ENCODE measurements around the gene AMMECR1L.
A peak's percentile ranks its signal among the peaks of the same experiment; 100 is the strongest.
"Not testable (repeated sequence)": the region's sequence is repeated elsewhere in the genome, so short reads cannot be mapped to it uniquely, and the experiment has no call there.

The AMMECR1L gene

DNA sequence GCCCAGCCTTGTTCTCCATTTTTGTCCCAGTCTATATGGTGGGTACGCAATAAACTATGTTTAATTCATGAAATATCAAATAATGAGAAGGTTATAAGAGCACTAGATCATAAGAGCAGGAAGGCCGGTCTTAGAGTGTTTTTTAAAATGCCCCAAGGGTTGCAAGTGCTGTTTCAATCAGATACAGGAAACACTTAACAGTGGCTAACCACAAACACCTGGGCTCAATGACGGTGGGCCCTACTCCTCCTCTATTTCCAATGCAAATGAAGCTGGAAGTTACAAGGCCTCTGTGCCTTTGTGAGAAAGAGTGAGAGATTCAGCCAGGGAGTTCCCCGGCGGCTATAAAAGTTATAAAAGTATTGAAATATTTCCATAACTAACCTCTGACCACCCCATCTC lies 55.9 kb downstream of the AMMECR1L start:
- DNase-seq: peak; percentile 29

DNA sequence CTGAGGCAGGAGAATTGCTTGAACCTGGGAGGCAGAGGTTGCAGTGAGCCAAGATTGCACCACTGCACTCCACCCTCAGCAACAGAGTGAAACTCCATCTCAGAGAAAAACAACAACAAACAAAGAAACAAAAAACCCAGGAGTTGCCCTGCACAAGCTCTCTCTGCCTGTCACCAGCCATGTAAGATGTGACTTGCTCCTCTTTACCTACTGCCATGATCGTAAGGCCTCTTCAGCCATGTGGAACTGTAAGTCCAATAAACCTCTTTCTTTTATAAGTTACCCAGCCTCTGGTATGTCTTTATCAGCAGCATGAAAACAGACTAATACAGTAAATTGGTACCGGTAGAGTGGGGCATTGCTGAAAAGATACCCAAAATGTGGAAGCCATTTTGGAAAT lies 59.0 kb downstream of the AMMECR1L start:
- DNase-seq: not testable (repeated sequence)

DNA sequence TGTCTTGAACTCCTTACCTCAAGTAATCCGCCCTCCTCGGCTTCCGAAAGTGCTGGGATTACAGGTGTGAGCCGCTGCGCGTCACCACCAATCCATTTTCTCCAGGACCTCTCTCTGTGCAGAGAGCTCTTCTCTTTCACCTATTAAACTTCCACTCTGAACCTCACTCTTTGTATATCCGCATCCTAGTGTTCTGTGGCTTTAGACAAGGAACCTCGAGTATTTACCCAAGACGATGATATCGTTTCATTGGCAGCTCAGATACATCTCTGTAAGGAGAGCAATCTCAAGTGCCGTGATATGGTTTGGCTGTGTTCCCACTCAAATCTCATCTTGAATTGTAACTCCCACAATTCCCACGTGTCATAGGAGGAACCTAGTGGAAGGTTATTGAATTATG lies 59.7 kb downstream of the AMMECR1L start:
- no peak for DNase-seq

DNA sequence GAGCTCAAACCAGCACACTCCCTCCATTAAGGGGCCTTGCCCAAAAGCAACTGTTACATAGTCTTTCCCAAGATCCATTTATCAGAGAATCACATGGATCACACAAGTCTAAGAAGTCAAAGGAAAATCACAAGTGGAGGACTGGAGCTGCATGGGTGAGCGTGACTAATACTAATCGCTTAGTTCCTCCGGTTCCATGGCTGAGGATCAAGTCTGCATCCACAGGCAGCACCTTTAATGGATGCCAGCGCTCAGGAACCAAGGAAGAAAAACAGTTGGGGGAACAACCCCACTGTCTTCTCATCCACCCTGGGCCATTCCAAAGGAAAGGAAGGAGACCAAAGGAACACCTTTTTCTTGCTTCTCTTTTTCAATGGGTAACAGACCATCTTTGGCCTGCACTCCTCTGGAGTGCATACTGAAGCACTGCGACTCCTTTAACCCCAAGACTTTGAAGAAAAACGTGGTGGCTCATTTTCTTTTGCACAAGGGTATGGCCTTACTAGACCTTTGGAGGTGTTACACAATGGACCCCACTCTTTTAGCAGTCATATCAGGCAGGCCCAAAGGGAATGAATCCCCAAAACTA lies 65.6 kb downstream of the AMMECR1L start:
- no peak for DNase-seq

DNA sequence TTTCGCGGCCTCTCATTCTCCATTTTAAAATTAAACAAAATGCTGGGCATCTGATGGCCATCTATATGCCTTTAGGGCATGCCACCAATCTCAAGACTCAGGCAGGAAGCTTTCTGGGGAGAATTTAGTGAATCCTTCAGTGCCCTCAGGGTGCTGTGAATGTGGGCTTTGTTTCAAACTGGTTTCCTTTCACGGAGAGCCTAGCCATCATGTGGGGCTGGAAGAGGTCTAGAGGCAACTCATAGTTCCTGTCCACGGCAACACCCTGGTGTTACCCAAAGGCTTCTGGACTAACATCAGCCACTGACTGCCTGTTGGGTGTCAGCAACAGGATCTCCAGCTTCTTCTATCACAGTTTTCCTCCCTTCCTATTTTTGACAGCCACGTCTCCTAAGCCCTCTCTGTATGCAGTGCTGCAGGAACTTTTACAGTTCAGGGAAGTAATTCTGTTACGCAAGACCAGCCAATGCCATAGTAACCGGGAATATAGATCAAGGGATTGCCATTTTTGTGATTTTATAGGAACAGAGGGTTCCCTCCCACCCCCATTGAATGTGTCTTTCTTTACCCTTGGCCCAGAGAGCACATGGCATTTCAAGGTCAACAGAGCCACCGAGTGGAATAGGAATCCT lies 66.8 kb downstream of the AMMECR1L start:
- DNase-seq: no peak

DNA sequence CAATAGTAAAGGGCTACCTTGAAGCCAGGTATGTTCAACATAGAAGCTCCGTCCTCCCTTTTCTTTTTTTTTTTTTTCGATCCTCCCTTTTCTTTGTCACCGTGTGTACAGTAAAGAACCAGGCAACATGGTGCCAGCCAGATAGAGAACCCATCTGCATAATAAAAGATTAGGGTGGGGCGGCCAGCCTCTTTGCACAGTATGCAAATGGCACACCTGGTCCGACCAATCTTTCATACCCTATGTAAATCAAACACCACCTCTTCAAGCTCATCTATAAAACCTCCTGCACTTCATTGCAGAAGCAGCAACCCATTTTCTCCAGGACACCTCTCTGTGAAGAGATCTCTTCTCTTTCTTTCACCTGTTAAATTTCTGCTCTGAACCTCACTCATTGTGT lies 67.5 kb downstream of the AMMECR1L start:
- no peak for DNase-seq

DNA sequence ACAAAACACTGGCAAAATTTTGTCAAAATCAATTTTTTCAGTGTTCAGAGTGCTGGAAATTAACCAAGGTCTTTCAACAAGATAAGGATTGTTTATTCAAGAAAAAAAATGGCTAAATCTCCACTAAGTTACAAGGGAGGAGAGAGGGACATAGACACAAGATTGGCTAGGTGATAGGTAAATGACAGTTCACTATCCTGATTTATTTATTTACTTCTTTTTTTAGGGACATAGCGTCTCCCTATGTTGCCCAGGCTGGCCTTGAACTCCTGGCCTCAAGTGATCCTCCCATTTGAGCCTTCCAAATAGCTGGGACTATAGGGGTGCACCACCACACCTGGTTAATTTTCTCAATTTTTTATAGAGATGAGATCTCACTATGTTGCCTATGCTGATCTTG lies 71.1 kb downstream of the AMMECR1L start:
- DNase-seq: no peak

DNA sequence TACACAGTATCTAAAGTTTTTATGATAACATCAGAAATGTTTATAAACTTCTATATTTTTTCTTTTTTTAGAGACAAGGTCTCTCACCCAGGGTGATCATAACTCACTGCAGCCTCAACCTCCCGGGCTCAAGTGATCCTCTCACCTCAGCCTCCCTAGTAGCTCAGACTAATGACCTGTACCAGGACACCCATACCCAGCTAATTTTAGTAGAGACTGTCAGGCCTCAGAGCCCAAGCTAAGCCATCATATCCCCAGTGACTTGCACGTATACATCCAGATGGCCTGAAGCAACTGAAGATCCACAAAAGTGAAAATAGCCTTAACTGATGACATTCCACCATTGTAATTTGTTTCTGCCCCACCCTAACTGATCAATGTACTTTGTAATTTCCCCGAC lies 73.3 kb downstream of the AMMECR1L start:
- DNase-seq: not testable (repeated sequence)
